Activated effector memory CD4-positive, alpha-beta T cell treated with anti-CD3 and anti-CD28 coated beads, Interleukin-2, amount 50 U/mL, for 16 hours (primary cell): ENCODE measurements around the gene FRAT2.
"Not testable (repeated sequence)": the region's sequence is repeated elsewhere in the genome, so short reads cannot be mapped to it uniquely, and the experiment has no call there.

Experiments
- DNase-seq: peaks from one replicate; pipeline ENCODE4 v3.0.0-alpha.2; 2020

Gene FRAT2

DNA sequence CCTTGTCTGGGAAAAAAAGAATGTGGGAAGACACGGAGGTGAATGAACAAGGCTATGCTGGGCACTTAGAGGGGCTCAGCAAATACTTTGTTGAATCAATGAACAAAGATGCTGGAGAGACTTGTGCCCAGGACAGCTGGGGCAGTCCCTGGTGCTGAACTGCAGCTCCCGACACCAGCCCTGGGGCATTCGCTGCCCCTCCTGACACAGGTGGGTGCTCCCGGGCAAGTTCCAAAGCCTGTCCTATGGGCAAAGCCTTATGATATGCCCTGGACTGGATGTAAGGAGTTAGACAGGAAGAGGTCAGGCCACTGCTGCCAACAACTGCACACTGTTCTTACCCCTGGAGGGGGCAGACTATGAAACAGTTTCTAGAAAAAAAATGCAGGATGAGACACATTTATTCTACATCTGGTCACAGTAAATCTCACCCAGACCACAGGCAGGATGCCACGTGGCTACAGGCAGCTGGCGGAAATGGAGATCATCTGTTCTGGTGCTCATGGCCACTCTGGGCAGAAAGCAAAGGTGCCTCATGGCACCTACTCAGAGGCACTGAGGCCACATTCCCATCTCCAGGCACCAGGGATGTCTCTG lies 21.9 kb upstream of the FRAT2 start:
- DNase-seq = no peak

DNA sequence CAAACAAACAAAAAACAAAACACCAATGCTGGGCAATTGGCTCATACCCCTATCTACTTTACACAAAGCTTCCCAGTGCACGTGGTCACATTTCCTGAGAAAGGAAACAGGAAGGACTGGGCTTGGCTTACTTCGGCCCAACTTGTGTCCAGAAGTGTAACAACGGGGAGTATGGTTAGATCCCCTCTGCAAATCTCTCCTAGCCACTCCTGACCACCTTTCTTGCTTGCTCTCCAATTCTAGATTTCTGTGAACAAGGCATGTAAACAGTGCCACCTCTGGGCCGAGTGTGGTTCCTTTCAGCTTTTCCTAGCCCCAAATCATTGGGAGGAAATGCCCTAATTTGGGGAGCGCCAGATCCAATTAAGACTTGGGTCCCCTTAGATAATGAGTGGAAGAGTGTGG lies 21.0 kb upstream of the FRAT2 start:
- no peak for DNase-seq

DNA sequence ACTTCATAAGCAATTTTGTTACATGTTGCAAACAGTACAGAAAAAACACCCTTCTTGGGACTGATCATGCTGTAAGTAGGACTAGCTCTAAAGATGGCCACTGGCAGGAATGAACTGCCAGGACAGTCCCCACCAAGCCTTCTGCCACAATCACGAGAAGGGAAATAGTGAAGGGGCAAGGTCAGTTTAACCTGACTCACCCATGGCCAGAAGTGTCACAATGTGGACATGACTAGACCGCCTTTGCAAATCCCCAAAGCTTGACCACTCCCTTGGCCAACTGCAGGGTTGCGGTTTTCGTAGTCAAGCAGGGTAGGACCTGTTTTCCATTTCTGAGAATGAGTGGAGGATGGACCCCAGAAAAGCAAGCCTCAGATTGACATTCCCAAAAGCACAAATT lies 19.4 kb upstream of the FRAT2 start:
- DNase-seq = no peak

DNA sequence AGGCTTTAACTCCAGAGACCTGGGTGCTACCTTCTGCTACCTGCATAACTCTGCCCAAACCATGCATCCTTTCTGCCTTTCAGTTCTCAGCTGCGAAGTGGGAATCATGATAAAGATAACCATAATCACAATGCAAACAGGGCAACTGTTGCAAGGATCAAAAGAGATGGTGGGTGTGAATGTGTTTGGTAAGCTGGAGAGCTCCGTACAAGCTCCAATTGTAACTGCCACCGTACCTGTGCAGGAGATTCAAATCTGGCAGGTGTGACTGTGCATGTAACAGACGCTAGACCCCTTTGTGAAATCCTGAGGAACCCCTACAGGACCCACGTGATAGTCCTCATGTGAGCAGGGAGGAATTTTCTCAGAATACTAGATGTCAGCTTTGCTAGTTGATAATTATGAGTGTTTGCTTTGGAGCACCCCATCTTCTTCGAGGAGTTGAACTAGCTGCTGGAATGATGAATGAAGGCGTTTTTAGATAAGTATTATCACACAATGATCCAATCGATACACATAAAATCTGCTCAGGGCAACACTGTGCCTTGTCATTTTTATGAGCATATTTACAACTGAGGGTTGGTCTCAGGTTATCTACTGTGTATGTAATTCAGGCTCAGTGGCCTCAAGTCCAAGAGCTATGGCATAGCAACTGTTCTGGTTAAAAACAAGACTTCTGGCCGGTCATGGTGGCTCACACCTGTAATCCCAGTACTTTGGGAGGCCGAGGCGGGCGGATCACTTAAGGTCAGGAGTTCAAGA lies 15.4 kb upstream of the FRAT2 start:
- DNase-seq = no peak

DNA sequence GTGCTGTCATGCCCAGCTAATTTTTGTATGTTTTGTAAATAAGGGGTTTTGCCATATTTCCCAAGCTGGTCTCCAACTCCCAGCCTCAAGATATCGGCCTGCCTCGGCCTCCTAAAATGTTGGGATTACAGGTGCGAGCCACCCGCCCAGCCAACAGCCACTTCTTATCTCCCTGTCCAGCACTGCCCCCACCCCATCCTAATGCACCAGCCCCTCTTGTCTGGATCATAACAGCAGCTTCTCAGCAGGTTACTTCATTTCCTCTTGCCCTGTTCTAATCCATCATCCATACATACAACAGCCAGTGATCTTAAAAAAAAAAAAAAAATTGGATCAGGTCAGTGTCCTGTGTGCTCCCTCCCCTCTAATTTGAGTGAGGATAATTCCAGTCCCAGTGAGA lies 12.8 kb upstream of the FRAT2 start:
- DNase-seq = no peak

DNA sequence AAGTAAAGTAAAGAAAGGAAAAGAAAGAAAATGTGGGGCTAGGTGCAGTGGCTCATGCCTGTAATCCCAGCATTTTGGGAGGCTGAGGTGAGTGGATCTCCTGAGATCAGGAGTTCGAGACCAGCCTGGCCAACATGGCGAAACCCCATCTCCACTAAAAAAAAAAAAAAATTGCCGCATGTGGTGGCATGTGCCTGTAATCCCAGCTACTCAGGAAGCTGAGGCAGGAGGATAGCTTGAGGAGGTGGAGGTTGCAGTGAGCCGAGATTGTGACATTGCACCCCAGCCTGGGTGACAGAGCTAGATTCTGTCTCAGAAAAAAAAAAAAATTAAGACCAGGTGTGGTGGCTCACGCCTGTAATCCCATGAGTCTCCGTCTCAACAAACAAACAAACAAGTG lies 9.1 kb upstream of the FRAT2 start:
- not testable (repeated sequence) for DNase-seq

DNA sequence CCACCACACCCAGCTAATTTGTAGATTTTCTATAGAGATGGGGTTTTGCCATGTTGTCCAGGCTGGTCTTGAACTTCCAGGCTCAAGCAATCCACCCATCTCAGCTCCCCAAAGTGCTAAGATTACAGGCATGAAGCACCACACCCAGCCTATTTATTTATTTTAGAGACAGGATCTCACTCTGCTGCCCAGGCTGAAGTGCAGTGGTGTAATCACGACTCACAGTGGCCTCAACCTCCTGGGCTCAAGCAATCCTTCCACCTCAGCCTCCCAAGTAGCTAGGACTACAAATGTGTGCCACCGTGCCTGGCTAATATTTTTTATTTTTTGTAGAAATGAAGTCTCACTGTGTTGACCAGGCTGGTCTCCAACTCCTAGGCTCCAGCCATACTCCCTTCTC lies 6.9 kb upstream of the FRAT2 start:
- DNase-seq = no peak

DNA sequence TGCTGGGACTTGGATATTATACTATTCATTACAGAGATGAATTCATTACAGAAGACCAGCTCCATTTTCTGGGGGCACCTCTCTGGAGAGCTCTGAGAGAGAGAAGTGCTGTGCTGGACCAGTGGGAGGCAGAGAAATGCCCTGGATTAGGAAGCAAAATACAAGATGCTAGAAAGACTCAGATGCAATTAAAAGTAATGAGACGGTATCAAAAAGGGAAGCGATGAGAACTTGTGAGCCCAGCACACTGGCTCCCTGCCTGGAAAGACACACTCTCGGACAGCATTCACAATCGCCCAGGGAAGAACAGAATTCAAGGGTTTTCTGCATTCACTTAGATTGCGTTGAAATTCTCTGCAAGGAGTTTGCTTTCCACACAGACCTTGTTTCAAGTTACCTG lies 3.5 kb upstream of the FRAT2 start:
- DNase-seq = no peak

DNA sequence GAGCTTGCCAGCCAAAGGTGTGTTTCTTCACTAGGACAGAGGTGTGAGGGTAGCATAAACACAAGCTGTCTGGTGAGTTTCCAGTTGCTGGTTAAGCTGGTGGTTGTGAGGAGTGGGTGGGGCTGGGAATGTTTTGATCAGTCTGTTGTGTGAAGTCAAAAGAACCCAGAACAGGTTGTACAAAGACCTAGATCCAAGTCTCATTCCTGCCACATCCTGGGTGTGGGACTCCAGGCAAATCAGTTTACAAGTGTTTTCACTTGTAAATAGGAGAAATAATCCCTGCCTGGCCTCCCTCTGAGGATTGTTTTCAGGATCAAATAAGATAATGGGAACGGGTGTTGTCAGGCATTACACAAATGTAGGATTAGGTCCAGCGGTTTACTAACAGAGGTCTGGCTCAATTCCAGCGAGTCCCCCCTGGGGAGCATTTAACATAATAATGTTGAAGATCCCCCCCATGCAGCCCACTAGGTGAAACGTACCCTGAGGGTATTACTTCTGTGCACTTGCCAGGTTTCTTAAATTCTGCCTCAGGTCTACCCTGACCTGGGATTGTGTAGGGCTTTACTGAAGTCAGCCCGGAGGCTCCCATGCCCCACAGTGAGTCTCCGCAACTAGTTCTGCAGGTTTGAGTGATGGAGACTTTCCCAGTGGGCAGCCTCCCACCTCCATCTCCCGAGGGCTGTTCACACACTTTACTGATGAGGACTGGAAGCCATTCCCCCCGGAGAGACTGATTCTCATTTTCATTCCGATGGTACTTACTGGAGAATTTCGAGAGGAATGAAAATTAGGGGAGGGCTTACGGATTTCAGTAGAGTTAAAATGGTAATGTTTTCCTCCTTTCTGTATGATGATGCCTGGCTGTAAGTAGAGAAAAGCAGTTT lies 2.7 kb upstream of the FRAT2 start:
- no peak for DNase-seq

DNA sequence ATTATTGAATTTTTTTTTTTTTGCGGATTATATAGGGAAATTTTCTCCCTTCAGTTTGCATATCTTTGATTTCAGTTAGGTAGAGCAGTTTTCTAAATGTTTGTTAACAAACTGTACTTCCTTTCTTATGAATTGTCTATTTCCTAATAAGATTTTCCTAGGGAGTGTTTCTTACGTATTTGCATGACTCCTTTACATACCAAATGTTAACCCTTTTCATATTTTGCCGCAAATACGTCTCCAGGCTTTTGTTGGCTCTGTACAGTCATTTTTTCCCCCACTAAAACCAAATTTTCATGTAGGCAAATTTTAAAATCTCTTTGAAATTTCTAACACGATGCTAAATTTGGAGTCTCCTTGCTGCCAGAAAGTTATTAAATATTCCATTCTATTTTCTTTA lies 1.9 kb upstream of the FRAT2 start:
- no peak for DNase-seq

DNA sequence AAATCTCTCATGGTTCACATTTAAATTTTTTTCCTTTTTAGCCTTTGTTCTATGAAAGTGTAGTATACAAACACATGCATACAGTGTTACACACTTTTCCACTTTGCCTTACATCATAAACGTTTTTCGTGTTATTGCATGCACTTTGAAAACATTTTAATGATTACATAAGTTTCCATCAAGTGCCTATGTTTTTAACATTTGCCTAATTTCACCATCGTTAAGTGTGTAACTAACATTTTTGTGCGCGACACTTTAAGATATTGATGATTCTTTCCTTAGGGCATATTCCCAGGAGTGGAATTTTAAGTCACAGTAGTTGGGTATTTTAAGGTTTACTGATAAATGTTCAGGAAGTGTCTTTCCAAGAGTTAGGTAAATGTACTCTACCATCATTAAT lies 1.5 kb upstream of the FRAT2 start:
- DNase-seq = no peak

DNA sequence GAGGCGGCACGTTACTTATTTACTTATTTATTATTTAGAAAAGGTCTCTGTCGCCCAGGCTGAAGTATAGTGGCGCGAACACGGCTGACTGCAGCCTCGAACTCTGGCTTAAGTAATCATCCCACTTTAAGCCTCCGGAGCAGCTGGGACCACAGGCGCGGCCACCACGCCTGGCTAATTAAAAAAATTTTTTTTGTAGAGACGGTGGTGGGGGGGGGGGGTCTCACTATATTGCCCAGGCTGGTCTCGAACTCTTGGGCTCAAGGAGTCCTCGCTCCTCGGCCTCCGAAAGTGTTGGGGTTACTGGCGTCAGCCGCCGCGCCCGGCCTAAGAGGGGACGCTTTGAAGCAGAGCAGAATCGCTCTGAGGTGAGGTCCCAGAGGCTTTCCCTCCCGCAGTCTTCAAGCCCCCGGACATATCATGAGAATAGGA lies 675 bp upstream of the FRAT2 start:
- no peak for DNase-seq

DNA sequence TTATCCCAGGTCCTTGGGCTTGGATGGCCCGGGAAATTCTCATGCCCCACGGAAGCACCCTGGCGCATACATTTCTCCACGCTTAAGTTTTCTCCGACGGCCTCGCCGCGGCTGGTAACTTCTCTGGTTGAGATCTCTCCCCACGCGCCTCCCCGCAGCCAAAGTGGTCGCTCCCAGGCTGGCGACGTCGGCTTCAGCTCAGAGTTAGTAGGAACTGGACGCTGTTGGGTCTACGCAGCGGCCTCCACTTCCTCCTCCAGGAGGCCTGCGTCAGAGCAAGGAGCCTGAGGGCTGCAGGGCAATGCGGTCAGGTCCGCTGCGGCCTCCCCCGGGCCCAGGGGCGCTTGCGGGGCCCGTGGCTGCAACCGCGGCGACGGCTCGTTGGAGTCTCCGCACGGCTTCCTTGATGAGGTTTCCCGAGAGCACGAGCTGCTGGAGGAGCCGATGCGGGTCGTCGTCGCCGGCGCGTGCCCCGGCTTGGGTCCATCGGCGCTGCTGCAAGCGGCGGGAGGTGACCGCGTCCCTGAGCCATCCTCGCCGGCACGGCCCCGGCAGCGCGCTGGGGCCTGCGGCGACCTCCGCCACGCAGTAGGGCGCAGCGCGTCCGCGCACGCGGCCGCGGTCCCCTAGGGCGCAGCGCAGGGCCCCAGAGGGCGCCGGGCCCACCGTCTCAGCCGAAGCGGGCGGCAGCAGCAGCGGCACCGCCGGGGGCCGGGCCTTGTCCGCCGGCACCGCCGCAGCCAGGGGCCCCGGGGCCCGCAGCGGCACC lies 744 bp downstream of the FRAT2 start:
- DNase-seq = peak; percentile 74

DNA sequence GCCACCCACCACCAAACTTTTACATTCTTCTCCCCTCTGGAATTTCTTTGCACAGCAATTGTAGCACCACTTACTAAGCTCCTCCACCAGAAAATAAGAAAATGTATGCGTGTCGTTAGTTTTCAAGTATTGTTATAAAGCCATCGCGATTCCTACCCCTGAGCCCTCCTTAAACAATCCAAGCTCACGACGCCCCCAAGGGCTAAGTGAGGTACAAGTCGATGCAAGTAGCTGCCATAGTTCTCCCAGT lies 1.3 kb downstream of the FRAT2 start:
- DNase-seq = no peak

DNA sequence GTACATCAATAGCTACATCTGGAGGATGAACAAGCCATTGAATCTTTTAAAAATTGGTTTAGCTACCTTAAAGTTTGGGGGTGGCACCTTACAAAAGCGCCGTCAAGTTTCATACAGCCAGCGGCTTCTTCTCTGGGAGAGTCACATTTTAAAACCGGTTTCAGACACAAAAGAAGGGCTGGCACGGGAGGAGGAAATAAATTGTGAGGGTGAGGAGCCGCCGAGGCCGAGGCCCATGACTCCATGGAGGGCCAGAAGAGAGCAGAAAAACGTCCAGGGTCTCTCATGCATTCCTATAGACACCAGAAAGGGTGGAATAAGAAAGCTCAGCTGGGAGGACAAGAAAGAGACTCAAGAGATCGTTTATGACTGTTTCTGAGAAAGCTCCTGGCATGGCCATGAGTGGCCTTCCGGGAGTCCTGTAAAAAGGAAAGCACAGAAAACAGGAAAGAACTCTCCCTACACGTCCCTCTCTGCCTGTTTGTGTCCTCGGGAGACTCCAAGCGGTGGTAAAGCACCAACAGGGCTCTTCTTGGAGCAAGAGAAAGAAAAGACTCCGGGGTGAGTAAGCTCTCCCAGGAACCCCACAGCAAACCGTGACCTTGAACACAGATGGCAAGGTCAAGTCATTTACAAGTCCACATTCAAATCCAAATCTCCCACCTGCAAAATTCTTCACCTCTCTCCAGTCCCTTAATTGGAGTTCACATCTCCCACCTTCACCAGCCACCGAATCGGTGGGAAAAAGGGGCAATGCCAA lies 1.8 kb downstream of the FRAT2 start:
- no peak for DNase-seq

DNA sequence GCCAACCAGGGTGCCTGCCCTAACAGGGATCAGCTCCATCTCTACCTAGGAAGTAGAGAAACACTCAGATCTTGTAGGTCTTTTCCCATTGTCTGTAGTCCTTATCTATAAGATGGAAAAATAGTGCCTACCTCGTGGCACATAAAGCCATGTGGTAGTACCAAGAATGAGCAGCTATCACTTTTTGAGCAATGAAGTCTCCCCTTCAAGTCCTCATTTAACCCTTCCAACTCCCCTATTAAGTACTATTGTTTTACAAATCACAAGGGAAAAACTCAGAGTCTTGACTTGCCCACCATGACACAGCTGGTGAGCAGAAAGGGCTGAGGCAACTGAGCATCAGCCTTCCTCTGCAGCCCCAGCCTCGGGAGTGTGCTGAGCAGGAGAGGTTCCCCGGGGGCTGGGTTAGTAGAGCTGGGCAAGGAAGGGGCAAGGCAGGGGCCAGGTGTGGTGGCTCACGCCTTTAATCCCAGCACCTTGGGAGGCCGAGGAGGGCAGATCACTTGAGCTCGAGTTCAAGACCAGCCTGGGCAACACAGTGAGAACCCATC lies 3.3 kb downstream of the FRAT2 start:
- DNase-seq = no peak

DNA sequence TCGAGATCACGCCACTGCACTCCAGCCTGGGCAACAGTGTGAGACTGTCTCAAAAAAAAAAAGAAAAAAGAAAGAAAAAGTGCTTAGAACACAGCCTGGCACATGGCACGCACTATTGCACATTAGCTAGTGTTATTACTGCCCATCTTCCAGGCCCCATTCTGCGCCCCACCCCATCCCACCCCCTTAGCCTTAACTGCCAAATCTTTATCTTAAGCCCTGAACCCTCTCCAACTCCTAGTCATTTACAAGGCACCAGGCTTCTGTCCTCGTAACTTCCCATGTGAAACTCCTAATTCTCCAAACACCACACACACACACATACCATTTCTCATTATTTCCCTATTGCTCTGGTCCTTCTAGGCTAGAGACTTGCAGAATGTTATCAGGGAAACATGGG lies 4.8 kb downstream of the FRAT2 start:
- DNase-seq = no peak

DNA sequence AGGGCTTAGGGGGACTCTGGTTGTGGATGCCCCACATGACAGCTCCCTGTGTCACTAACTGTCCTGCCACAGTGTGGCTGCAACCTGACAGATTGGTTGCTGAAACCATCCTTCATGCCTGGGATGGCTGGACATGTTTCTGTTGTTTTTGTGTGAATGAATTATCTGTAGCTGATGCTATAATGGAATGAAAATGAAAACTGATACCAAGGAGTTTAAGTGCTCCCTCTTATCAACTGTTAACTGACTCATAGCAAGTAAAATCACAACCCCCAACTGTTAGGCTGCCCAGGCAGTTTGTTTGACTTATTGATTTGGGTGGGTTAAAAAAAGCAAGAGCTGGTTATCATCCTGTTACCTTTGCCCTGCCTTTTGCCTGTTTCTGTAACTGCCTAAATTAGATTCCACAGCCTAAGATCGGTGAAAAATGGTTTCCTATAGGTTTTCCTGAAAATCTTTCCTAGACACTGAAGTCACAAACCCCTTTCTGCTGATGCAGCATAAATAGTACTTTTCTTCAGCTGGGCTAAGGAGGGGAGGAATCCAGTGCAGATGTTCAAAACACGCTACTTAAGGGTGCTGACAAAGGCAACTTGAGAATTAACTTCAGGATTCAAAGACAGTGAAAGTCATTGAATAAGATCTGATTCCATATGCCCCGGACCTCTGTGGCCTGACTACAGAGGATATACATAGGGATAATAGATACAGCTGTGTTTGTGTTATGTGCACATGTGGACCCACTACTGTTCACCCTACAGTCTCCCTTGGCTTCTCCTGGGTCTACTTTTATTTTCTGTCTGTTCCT lies 5.7 kb downstream of the FRAT2 start:
- no peak for DNase-seq

DNA sequence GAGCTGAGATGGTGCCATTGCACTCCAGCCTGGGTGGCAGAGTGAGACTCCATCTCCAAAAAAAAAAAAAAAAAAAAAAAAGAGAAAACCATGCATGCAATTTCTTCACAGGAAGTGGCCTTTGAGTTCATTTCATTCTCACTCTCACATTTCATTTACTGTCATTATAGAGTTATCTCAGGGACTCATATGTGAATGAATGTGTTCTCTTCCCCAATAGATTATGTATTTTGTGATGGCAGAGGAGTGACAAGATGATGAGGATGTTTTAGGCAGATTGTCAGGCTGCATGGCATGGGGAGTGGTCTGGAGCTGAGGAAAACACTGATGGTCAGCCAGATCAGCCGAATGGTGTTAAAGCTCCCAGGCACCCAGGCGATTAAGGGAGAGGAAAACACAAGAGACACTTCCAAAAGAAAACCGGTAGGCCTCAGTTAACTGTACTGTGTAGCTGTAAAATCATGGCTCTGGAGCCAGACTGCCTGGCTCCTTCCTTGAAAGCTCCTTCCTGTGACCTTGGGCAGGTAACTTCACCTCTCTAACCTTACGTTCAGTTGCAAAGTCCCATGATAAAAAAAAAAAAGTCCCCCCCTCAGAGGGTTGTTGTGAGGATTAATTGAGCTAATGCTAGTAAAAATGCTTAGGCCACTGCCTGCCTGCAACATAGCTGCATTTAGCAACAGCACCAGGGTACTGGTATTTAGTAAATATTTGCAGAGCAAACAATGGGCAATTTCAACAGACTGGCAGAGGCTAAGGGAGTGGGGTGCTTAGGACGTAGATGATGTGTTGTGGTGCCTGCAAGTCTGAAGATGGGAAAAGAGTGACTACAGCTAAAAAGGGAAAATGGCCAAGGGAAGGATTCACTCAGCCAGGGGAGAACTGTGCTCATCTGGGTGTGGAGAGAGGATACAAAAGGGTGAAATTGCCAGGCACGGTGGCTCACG lies 6.9 kb downstream of the FRAT2 start:
- no peak for DNase-seq

DNA sequence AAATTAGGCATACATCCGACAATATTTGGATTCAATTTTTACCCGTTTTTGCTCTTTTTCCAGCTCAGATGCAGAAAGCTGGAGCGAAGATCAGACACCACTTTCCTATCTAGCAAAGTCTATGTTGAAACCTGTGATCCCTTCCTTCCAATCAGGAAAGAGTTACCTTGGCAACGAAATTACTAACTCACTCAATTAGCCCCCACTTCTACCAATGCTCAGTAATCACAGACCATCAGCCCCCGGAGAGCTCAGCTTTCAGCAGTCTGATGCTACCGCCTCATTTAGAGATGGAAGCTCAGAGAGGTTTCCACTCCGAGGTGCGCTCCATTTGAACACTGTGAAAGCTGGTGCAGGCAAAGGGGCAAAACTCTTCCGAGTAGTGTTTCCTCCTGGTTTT lies 8.8 kb downstream of the FRAT2 start:
- no peak for DNase-seq
